Naive B cell (primary cell): ENCODE measurements around the gene AKR1B15. TPM values are rescaled to one million over a fixed set of nuclear protein-coding genes. Genes with fewer than 3 reads are reported as not detected.

ENCODE experiments used
- ATAC-seq, 2 donors: fragments of 150-1000 bp; cut with Tn5 transposase; 2 replicates each; pipeline ENCODE4 v1.10.0; 2021; ENCODE audit warnings: low read depth in 2 of 2, mild to moderate bottlenecking in 2 of 2, moderate library complexity in 2 of 2
- DNase-seq: peaks from one replicate; pipeline ENCODE4 v3.0.0; 2022
- H3K27ac Mint-ChIP-seq, 6 donors: one replicate each; pipeline ENCODE4 v1.8.0; 2020 to 2022; ENCODE audit warnings: mild to moderate bottlenecking in 6 of 6, mixed read lengths in 6 of 6, moderate library complexity in 5 of 6, inconsistent platforms in 2 of 6
- H3K27me3 Mint-ChIP-seq, 3 donors: one replicate each; pipeline ENCODE4 v1.8.0; 2021 to 2022; ENCODE audit warnings: mixed read lengths in 3 of 3, mild to moderate bottlenecking in 1 of 3
- H3K36me3 Mint-ChIP-seq, 2 donors: one replicate each; pipeline ENCODE4 v1.8.0; 2020 to 2022; ENCODE audit warnings: mixed read lengths in 2 of 2, inconsistent platforms in 1 of 2, mild to moderate bottlenecking in 1 of 2
- H3K4me1 Mint-ChIP-seq, 3 donors: one replicate each; pipeline ENCODE4 v1.8.0; 2020 to 2022; ENCODE audit warnings: mixed read lengths in 3 of 3, inconsistent platforms in 1 of 3, mild to moderate bottlenecking in 1 of 3, moderate library complexity in 1 of 3
- H3K4me3 Mint-ChIP-seq, 8 donors: one replicate each; pipeline ENCODE4 v1.8.0; 2020 to 2022; ENCODE audit warnings: mild to moderate bottlenecking in 8 of 8, mixed read lengths in 8 of 8, moderate library complexity in 8 of 8, inconsistent platforms in 2 of 8
- H3K9me3 Mint-ChIP-seq, 7 donors: one replicate each; pipeline ENCODE4 v1.8.0; 2020 to 2022; ENCODE audit warnings: mixed read lengths in 7 of 7, mild to moderate bottlenecking in 5 of 7, inconsistent platforms in 2 of 7, moderate library complexity in 1 of 7
- polyA plus RNA-seq, 6 donors: library from polyadenylated mRNA; unstranded; fragments of 300-500 nt; fragmentation: Illumina TruSeq; gene quantifications; one replicate each; pipeline ENCODE4 v1.2.3, GENCODE V29; 2021; ENCODE audit warnings: low read depth in 6 of 6

The AKR1B15 gene
- not detected for polyA plus RNA-seq

DNA sequence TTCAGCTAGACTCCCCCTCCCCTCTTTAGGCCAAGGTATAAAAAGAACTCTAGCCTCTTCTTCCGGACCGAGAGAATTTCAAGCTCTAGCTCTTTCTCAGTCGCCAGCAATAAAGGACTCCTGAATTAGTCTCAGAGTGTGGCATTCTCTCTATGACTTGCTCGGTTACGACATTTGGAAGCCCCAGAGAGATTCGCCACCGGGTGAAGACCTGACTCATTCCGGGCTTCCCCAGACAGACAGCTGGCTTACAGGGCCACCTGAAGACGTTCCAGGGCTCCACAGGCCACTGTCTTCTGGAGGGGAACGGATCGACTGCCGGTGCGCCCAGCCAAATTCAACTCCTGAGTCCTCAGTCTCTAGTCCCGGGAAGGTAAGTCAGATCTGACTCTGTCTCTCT lies at the start of gene AKR1B15:
Gene AKR1B15, plus strand, starts transcription at position 234 of the 400 bp plus-strand sequence. CDS start 15,510 bp downstream, outside the sequence.
- no peaks in the 10 kb centered on the region for H3K36me3 Mint-ChIP-seq
- no peak within 1 kb of the TSS for H3K4me3 Mint-ChIP-seq
- ATAC-seq: no peak
- no peak within 1 kb of the TSS for H3K27ac Mint-ChIP-seq
- peaks cover 0 to 6% (median 0%) of the 10 kb centered on the region in 3 donors for H3K4me1 Mint-ChIP-seq
- peaks cover 13 to 38% (median 35%) of the 10 kb centered on the region in 3 donors for H3K27me3 Mint-ChIP-seq
- no peaks in the 10 kb centered on the region for H3K9me3 Mint-ChIP-seq
- DNase-seq: no peak

DNA sequence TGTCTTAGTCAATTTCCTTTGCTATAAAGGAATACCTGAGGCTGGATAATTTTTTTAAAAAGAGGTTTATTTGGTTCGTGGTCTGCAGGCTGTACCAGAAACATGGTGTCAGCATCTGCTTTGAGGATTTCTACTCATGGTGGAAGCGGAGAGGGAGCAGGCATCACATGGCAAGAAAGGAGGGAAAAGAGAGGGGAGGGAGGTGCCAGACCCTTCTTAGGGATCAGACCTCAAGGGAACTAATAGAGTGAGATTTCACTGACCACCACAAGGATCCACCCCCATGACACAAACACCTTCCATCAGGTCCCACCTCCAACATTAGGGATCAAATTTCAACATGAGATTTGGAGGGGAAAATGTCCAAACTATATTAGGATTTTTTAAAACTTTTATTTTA lies 48.5 kb upstream of the AKR1B15 start:
- Mint-ChIP-seq H3K27me3 (peaks cover 16 to 31% (median 20%) of the 10 kb centered on the region in 3 donors), H3K4me1 (no peaks in the 10 kb centered on the region), H3K9me3 (peaks cover 0 to 4% (median 0%) of the 10 kb centered on the region in 7 donors), H3K36me3 (no peaks in the 10 kb centered on the region), H3K27ac (no peak overlapping the region), H3K4me3 (no peak overlapping the region)
- DNase-seq (no peak), ATAC-seq (no peak)

DNA sequence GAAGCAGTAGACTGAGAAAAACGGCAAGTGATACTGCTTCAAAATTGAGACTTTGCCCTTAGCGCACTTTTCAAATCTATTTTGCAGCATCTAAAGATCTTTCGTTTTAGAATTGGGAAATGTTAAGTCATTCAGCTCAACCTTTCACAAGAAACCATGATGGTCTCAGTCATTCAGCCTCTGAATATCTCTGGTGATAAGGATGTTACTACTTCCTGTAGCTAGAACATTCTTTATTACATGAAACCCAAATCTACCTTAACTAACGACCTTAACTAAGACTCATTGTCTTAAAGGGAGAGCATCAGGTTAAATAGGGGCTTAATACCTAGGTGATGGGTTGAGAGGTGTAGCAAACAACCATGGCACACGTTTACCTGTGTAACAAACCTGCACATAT lies 47.9 kb upstream of the AKR1B15 start:
- Mint-ChIP-seq H3K27ac (no peak overlapping the region), H3K4me1 (no peaks in the 10 kb centered on the region), H3K9me3 (peaks cover 0 to 4% (median 0%) of the 10 kb centered on the region in 7 donors), H3K4me3 (no peak overlapping the region), H3K36me3 (no peaks in the 10 kb centered on the region), H3K27me3 (peaks cover 16 to 31% (median 20%) of the 10 kb centered on the region in 3 donors)
- DNase-seq: no peak
- ATAC-seq: no peak

DNA sequence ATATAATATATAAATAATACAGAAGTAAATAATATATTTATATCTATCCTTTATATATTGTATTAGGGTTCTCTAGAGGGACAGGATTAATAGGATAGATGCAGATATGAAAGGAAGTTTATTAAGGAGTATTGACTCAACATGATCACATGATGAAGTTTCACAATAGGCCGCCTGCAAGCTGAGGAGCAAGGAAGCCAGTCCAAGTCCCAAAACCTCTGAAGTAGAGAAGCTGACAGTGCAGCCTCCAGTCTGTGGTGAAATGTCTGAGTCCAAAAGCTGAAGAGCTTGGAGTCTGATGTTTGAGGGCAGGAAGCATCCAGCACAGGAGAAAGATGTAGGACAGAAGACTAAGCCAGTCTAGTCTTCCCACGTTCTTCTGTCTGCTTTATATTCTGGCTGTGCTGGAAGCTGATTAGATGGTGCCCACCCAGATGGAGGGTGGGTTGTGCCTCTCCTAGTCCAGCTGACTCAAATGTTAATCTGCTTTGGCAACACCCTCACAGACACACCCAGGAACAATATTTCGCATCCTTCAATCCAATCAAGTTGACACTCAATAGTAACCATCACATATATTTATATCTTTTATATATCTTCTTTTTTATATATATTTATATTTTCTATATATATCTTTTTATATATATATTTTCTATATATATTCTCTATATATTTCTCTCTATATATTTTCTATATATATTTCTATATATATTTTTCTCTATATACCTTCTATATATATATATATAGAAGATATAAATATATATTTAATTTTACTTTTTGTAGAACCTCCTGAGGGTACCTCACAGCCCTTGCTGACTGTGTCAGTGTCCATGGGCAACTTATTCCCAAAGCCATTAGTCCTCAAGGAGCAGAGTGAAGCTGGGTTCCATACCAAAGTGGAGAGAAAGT lies 46.2 kb upstream of the AKR1B15 start:
- Mint-ChIP-seq H3K36me3 (no peaks in the 10 kb centered on the region), H3K4me3 (no peak overlapping the region), H3K27me3 (peaks cover 14 to 31% (median 22%) of the 10 kb centered on the region in 3 donors), H3K27ac (no peak overlapping the region), H3K4me1 (no peaks in the 10 kb centered on the region), H3K9me3 (peaks cover 0 to 4% (median 0%) of the 10 kb centered on the region in 7 donors)
- DNase-seq: no peak
- ATAC-seq: no peak

DNA sequence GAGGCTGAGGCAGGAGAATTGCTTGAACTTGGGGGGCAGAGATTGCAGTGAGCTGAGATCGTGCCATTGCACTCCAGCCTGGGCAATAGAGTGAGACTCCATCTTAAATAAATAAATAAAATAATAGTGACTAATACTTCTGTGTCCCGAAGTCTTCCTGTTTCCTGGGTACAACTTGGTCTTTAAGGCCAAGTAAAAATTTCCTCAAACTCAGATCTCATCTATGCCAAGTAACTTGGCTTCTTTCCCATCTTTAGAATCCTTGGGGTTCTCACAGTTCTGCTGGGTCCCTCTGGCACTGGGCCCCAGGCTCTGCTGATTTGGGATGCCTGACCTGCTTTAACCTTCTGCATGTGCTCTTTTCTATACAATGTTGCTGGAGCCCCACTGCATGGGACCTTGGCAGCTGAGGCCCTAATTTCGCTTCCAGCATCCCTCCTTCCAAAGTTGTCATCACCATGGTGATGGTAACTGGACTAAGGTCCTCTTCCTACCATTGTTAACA lies 44.2 kb upstream of the AKR1B15 start:
- H3K27me3 Mint-ChIP-seq: peaks cover 9 to 23% (median 16%) of the 10 kb centered on the region in 3 donors
- H3K4me1 Mint-ChIP-seq: no peaks in the 10 kb centered on the region
- DNase-seq (no peak), ATAC-seq (no peak)
- H3K36me3 Mint-ChIP-seq: no peaks in the 10 kb centered on the region
- peaks cover 0 to 1% (median 0%) of the 10 kb centered on the region in 7 donors for H3K9me3 Mint-ChIP-seq
- H3K27ac Mint-ChIP-seq: no peak overlapping the region
- no peak overlapping the region for H3K4me3 Mint-ChIP-seq

DNA sequence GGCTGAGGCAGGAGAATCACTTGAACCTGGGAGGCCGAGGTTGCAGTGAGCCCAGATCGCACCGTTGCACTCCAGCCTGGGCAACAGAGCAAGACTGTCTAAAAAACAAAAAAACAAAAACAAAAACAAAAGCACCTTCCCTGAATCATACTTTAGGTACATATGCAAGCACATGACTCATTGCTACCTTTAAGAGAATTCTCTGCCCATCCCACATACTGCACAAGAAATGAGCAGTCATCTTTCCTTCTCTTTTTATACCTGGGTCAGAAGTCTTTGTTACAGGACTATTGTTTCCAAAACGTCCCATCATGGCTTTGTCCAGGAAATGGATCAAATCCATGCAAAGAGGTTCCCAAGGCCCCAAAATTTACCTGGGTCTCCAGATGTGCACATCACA lies 43.1 kb upstream of the AKR1B15 start:
- Mint-ChIP-seq H3K36me3 (no peaks in the 10 kb centered on the region), H3K9me3 (peaks cover 0 to 1% (median 0%) of the 10 kb centered on the region in 7 donors), H3K27me3 (peaks cover 8 to 23% (median 12%) of the 10 kb centered on the region in 3 donors), H3K4me1 (no peaks in the 10 kb centered on the region), H3K27ac (peak overlapping the region in 1 of 6 donors; percentile 9), H3K4me3 (no peak overlapping the region)
- ATAC-seq (no peak), DNase-seq (no peak)

DNA sequence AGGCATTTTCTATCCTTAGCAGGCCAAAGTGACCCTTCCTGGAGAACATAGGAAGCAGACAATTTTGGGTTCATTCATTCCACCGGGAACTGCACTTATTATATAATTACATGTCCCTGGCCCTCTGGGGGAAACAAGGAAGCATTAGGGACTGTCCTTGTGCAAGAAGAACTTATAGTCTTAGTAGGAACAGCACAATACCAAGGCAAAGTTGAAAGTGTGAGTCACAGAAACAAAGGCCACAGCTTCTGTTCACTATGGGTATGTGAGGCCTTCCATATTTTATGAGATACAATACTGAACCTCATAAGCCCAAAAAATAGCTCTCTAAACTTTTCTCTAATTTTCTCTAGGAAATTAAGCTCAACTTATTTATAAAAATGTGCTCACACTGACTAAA lies 39.9 kb upstream of the AKR1B15 start:
- H3K36me3 Mint-ChIP-seq: no peaks in the 10 kb centered on the region
- H3K27me3 Mint-ChIP-seq: peaks cover 4 to 24% (median 8%) of the 10 kb centered on the region in 3 donors
- DNase-seq (no peak), ATAC-seq (no peak)
- no peak overlapping the region for H3K27ac Mint-ChIP-seq
- no peaks in the 10 kb centered on the region for H3K4me1 Mint-ChIP-seq
- H3K9me3 Mint-ChIP-seq: peaks cover 0 to 1% (median 0%) of the 10 kb centered on the region in 7 donors
- no peak overlapping the region for H3K4me3 Mint-ChIP-seq

DNA sequence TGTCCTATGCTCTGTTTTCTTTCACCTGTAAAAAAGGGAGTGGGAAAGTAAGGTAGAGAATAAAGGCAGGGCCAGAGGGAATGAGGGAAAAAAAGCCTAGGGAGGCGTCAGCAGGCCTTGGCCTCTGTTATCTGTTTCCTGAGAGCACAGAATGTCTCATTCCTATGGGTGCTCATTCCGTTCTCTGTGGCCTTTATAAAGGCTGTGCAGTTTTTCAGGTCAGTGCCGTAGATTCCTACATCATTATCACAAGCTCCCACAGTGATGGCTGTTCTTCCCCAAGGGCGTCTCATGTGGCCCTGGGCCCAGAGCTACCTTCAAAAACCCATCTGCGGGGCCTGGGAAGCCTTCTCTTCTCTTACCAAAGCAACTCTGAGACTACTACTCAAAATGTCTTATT lies 38.3 kb upstream of the AKR1B15 start:
- Mint-ChIP-seq H3K27me3 (peaks cover 10 to 17% (median 16%) of the 10 kb centered on the region in 3 donors), H3K9me3 (peaks cover 0 to 1% (median 0%) of the 10 kb centered on the region in 7 donors), H3K36me3 (no peaks in the 10 kb centered on the region), H3K4me1 (peaks cover 0 to 4% (median 0%) of the 10 kb centered on the region in 3 donors), H3K4me3 (no peak overlapping the region), H3K27ac (no peak overlapping the region)
- ATAC-seq: no peak
- no peak for DNase-seq

DNA sequence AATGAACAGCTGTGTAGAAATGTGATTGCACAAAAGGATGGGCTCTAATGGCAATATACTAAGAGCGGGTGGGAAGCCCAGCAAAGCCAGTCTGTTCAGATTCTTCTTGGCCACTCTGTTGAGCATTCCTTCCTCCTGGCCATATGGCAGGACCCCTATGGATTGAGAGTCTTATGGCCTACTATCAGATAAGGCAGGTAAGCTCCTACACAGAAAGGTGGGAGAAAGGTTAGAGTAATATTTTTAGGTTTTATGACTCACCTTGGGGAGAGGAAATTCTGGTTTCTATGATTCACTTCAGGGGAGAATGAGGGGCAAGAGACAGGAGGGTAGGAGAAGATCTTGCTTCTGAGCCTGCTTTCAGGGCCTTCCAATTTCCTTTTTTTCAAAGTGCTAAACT lies 36.6 kb upstream of the AKR1B15 start:
- ATAC-seq: no peak

DNA sequence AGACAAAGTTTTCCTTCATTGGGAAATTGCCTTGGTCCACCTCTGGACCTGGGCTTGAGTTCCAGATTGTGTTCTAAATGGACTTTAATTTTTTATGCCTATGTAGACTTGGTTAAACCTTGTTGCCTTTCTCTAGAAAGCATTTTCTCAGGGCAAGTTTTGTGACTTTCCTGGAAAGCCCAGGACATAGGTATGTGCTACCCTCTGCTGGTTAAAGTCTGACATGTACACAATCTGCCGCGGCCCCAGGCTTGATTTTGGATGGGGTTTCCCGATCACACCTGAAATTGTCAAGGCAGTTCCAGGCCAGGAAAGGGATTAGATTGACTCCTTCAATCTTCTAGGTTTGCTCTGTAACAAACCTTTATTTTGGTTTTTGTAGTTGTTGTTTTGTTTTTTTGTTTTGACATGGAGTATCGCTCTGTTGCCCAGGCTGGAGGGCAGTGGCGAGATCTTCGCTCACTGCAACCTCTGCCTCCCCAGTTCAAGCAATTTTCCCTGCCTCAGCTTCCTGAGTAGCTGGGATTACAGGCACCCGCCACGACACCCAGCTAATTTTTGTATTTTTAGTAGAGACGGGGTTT lies 35.6 kb upstream of the AKR1B15 start:
- H3K9me3 Mint-ChIP-seq: no peaks in the 10 kb centered on the region
- ATAC-seq: peak; percentile 30 to 52

More for the DNA sequence above, 36.6 kb upstream of the AKR1B15 start:
- Mint-ChIP-seq H3K9me3 (no peaks in the 10 kb centered on the region), H3K27me3 (peaks cover 18 to 32% (median 23%) of the 10 kb centered on the region in 3 donors), H3K27ac (no peak overlapping the region), H3K4me3 (no peak overlapping the region), H3K4me1 (peaks cover 0 to 4% (median 0%) of the 10 kb centered on the region in 3 donors), H3K36me3 (no peaks in the 10 kb centered on the region)
- no peak for DNase-seq

DNA sequence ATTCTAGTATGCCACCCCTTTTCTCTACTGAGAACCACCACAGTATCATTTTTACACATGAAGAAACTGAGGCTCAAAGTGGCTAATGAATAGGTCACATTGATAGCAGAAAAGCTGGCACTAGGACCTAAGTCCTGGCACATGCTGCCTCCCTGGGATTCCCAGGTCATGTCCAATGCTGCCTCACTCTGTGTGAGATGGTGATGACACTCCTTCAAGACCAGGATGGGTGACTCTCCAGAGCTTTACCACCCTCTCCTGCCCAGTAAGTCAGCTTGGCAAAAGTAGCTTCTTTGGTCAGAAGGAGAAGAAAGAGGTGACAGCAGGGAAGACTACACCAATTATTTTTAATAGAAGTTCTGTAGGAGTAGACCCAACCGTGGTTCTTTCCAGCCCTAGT lies 34.8 kb upstream of the AKR1B15 start:
- DNase-seq (no peak), ATAC-seq (no peak)
- Mint-ChIP-seq H3K27me3 (peaks cover 14 to 38% (median 33%) of the 10 kb centered on the region in 3 donors), H3K4me1 (peaks cover 0 to 4% (median 0%) of the 10 kb centered on the region in 3 donors), H3K27ac (no peak overlapping the region), H3K9me3 (no peaks in the 10 kb centered on the region), H3K4me3 (no peak overlapping the region), H3K36me3 (no peaks in the 10 kb centered on the region)

More for the DNA sequence above, 35.6 kb upstream of the AKR1B15 start:
- no peak for DNase-seq
- Mint-ChIP-seq H3K36me3 (no peaks in the 10 kb centered on the region), H3K4me1 (peaks cover 0 to 4% (median 0%) of the 10 kb centered on the region in 3 donors), H3K27me3 (peaks cover 14 to 38% (median 29%) of the 10 kb centered on the region in 3 donors), H3K4me3 (no peak overlapping the region), H3K27ac (no peak overlapping the region)

DNA sequence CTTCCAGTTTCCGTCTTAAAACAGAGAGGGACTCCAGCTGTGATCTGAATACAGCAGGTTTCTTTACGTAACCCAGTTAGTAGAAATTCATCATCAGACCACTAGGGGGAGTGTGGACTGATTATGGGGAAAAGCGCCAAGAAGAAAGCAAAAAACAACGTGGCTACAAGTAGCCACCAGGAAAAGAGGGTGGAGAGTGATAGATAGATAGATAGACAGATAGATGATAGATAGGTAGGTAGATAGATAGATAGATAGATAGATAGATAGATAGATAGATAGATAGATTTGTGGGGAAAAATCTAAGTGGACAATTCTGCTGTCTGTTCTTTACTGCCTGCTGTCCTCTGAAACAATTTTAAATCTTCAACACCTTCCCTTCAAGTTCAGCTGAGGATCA lies 34.2 kb upstream of the AKR1B15 start:
- Mint-ChIP-seq H3K27me3 (peaks cover 14 to 39% (median 35%) of the 10 kb centered on the region in 3 donors), H3K4me1 (peaks cover 0 to 4% (median 0%) of the 10 kb centered on the region in 3 donors), H3K27ac (peak overlapping the region in 1 of 6 donors; percentile 2), H3K4me3 (no peak overlapping the region), H3K36me3 (no peaks in the 10 kb centered on the region), H3K9me3 (no peaks in the 10 kb centered on the region)
- DNase-seq: peak; percentile 36
- peak; percentile 35 to 41 for ATAC-seq

DNA sequence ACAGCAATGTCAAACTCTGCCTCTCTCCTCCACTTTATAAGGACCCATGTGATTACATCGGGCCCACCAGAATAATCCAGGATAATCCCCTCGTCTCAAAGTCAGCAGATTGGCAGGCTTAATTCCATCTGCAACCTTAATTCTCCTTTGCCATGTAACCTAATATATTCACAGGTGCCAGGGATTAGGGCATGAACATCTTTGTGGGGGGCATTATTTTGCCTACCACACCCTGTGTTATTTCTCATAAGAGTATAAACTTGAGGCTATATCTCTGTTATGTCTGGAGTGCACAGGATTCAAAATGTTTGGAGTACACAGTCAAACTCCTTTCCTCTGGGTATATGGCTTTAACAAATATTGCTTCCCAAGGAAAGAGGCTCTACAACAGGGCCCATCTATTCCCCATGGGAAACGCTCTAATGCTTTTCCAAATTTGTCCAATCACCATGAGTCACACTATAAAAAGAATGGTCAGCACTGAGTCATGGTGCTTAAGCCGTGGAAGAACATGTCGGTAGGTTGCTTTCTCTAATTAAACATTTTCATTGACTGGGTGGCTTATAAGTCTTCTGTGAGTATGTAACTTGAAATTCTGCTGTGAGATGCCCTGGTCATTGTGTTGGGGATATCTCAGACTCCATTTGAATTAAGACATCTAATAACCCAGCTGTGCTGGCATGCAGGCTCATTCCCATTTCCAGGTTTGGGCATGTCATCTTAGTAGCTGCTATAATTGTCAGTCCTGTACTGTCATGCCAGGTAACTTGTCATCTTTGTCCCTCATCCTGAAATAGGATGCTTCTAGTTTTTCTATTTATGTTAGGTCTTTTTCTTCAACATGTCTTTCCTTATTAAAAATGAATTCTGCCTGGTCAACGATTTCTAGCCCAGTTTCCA lies 33.1 kb upstream of the AKR1B15 start:
- Mint-ChIP-seq H3K36me3 (no peaks in the 10 kb centered on the region), H3K27ac (no peak overlapping the region), H3K9me3 (no peaks in the 10 kb centered on the region), H3K4me1 (peaks cover 0 to 4% (median 0%) of the 10 kb centered on the region in 3 donors), H3K4me3 (no peak overlapping the region), H3K27me3 (peaks cover 20 to 39% (median 30%) of the 10 kb centered on the region in 3 donors)
- no peak for DNase-seq
- ATAC-seq: no peak
